ENCODE measurements around the gene CEP97.
A peak's percentile ranks its signal among the peaks of the same experiment; 100 is the strongest.

The CEP97 gene

GRCh38 chr3:101779047-101779821, 54.8 kb downstream of the CEP97 start, which contains the start of gene NXPE3:
NXPE3 (plus strand) TSS chr3:101779211; CDS start chr3:101785597, 6,386 bp downstream.
- Histone ChIP-seq H2AFZ (ENCODE audit: low read depth, low read length) (peak within 1 kb of the TSS; percentile 86), H3K4me2 (ENCODE audit: low read length) (peak within 1 kb of the TSS; percentile 74), H3K9ac (ENCODE audit: low read length) (peak within 1 kb of the TSS; percentile 62), H3K9me3 (ENCODE audit: insufficient read depth, low read length) (no peaks in the 10 kb centered on the region), H3K27me3 (ENCODE audit: low read depth, low read length) (no peaks in the 10 kb centered on the region), H4K20me1 (ENCODE audit: insufficient read depth, low read length) (no peaks in the 10 kb centered on the region), H3K4me3 (ENCODE audit: low read length) (peak within 1 kb of the TSS; percentile 81), H3K4me1 (ENCODE audit: low read length) (peaks cover 15% of the 10 kb centered on the region), H3K79me2 (ENCODE audit: low read length) (no peaks in the 10 kb centered on the region; the same call in 1 of the 2 replicates), H3K36me3 (replicated peaks; ENCODE audit: low read depth, low read length) (peaks cover 10% of the 10 kb centered on the region), H3K27ac (ENCODE audit: low read length) (peak within 1 kb of the TSS; percentile 26)
- TF ChIP-seq CTCF (IDR thresholded peaks at IDR 0.05; ENCODE audit: low read depth, low read length) (no peak), EZH2phosphoT487 (IDR thresholded peaks at IDR 0.05; ENCODE audit: low read depth) (no peak)

GRCh38 chr3:101779822-101780381, 55.5 kb downstream of the CEP97 start:
- Histone ChIP-seq H3K27ac (ENCODE audit: low read length) (no peak overlapping the region), H3K9me3 (ENCODE audit: insufficient read depth, low read length) (no peaks in the 10 kb centered on the region), H3K36me3 (replicated peaks; ENCODE audit: low read depth, low read length) (peaks cover 14% of the 10 kb centered on the region), H3K4me1 (ENCODE audit: low read length) (peaks cover 15% of the 10 kb centered on the region), H3K9ac (ENCODE audit: low read length) (peak overlapping the region; percentile 62), H3K27me3 (ENCODE audit: low read depth, low read length) (no peaks in the 10 kb centered on the region), H3K79me2 (ENCODE audit: low read length) (no peaks in the 10 kb centered on the region; the same call in 1 of the 2 replicates), H4K20me1 (ENCODE audit: insufficient read depth, low read length) (no peaks in the 10 kb centered on the region), H2AFZ (ENCODE audit: low read depth, low read length) (no peak overlapping the region), H3K4me3 (ENCODE audit: low read length) (peak overlapping the region; percentile 81), H3K4me2 (ENCODE audit: low read length) (peak overlapping the region; percentile 74)
- TF ChIP-seq EZH2phosphoT487 (IDR thresholded peaks at IDR 0.05; ENCODE audit: low read depth) (no peak), CTCF (IDR thresholded peaks at IDR 0.05; ENCODE audit: low read depth, low read length) (no peak)

GRCh38 chr3:101780661-101781060, 56.2 kb downstream of the CEP97 start:
- Histone ChIP-seq H3K4me1 (ENCODE audit: low read length) (peaks cover 15% of the 10 kb centered on the region), H3K27me3 (ENCODE audit: low read depth, low read length) (no peaks in the 10 kb centered on the region), H3K9me3 (ENCODE audit: insufficient read depth, low read length) (no peaks in the 10 kb centered on the region), H3K4me2 (ENCODE audit: low read length) (0 out of 2 replicates have a peak overlapping the region, but pooled peaks have one; percentile 74), H3K27ac (ENCODE audit: low read length) (no peak overlapping the region), H4K20me1 (ENCODE audit: insufficient read depth, low read length) (no peaks in the 10 kb centered on the region), H3K36me3 (replicated peaks; ENCODE audit: low read depth, low read length) (peaks cover 16% of the 10 kb centered on the region), H3K9ac (ENCODE audit: low read length) (no peak overlapping the region), H3K4me3 (ENCODE audit: low read length) (no peak overlapping the region), H3K79me2 (ENCODE audit: low read length) (no peaks in the 10 kb centered on the region; the same call in 1 of the 2 replicates), H2AFZ (ENCODE audit: low read depth, low read length) (no peak overlapping the region)
- TF ChIP-seq EZH2phosphoT487 (IDR thresholded peaks at IDR 0.05; ENCODE audit: low read depth) (no peak), CTCF (IDR thresholded peaks at IDR 0.05; ENCODE audit: low read depth, low read length) (no peak)

- Histone ChIP-seq H3K36me3 (replicated peaks; ENCODE audit: low read depth, low read length) (peaks cover 20% of the 10 kb centered on the region), H3K9ac (ENCODE audit: low read length) (no peak overlapping the region), H3K4me3 (ENCODE audit: low read length) (no peak overlapping the region), H4K20me1 (ENCODE audit: insufficient read depth, low read length) (no peaks in the 10 kb centered on the region), H3K27ac (ENCODE audit: low read length) (no peak overlapping the region), H3K79me2 (ENCODE audit: low read length) (no peaks in the 10 kb centered on the region; the same call in 1 of the 2 replicates), H2AFZ (ENCODE audit: low read depth, low read length) (no peak overlapping the region), H3K9me3 (ENCODE audit: insufficient read depth, low read length) (no peaks in the 10 kb centered on the region), H3K27me3 (ENCODE audit: low read depth, low read length) (no peaks in the 10 kb centered on the region), H3K4me1 (ENCODE audit: low read length) (peaks cover 15% of the 10 kb centered on the region), H3K4me2 (ENCODE audit: low read length) (no peak overlapping the region)
- TF ChIP-seq EZH2phosphoT487 (IDR thresholded peaks at IDR 0.05; ENCODE audit: low read depth), result no peak
Measured at GRCh38 chr3:101781166-101781565, 56.8 kb downstream of the CEP97 start.

All from OCI-LY3 (cell line).